Measurements from ENCODE around the gene ABR.

GRCh38 chr17:1126801-1127550 is 52.8 kb downstream of the ABR start:
- no peak for TF ChIP-seq EP300 (IDR thresholded peaks at IDR 0.05)
- no peak for TF ChIP-seq CTCF (IDR thresholded peaks at IDR 0.05)
- TF ChIP-seq POLR2A (IDR thresholded peaks at IDR 0.05): no peak
